Activated CD4-positive, alpha-beta T cell treated with anti-CD3 and anti-CD28 coated beads, Interleukin-2, Interleukin-4, amounts not matched to agents 100 ng/mL and 50 ng/mL, durations not matched to agents 16 hours and 8 hours (primary cell): ENCODE results near the gene CHCT1.

Experiments used
- DNase-seq: peaks from one replicate; pipeline ENCODE4 v3.0.0-alpha.2; 2020; ENCODE audit warnings: low spot score

Gene CHCT1

GRCh38 chr17:60442271-60443173, 20.2 kb downstream of the CHCT1 start:
- no peak for DNase-seq

- no peak for DNase-seq
Observed at GRCh38 chr17:60443713-60444112, 21.4 kb downstream of the CHCT1 start.

GRCh38 chr17:60445144-60445543, 22.9 kb downstream of the CHCT1 start:
- no peak for DNase-seq

- DNase-seq = no peak
Observed at GRCh38 chr17:60447375-60447774, 25.1 kb downstream of the CHCT1 start.

GRCh38 chr17:60451071-60451470, 28.8 kb downstream of the CHCT1 start:
- DNase-seq = no peak

GRCh38 chr17:60451965-60452364, 29.7 kb downstream of the CHCT1 start:
- no peak for DNase-seq

GRCh38 chr17:60455378-60455777, 33.1 kb downstream of the CHCT1 start:
- DNase-seq = no peak

- DNase-seq = no peak
Observed at GRCh38 chr17:60457148-60457547, 34.9 kb downstream of the CHCT1 start.

GRCh38 chr17:60461584-60461983, 39.3 kb downstream of the CHCT1 start:
- DNase-seq = no peak

- no peak for DNase-seq
Observed at GRCh38 chr17:60463157-60463835, 41.0 kb downstream of the CHCT1 start.

- DNase-seq = no peak
Observed at GRCh38 chr17:60464343-60464742, 42.1 kb downstream of the CHCT1 start.

- no peak for DNase-seq
Observed at GRCh38 chr17:60468371-60468770, 46.1 kb downstream of the CHCT1 start.

- no peak for DNase-seq
Observed at GRCh38 chr17:60471451-60471850, 49.2 kb downstream of the CHCT1 start.

GRCh38 chr17:60472449-60472848, 50.2 kb downstream of the CHCT1 start:
- no peak for DNase-seq

GRCh38 chr17:60473788-60474187, 51.5 kb downstream of the CHCT1 start:
- no peak for DNase-seq
